Epithelial cell of proximal tubule (primary cell): Measurements from ENCODE around the gene PHF2. TPM values are rescaled to one million over a fixed set of nuclear protein-coding genes. Genes with fewer than 3 reads are reported as not detected.

Experiments
- DNase-seq: peaks from one replicate; pipeline ENCODE4 v3.0.0-alpha.2; 2011; ENCODE audit warnings: low read depth
- H3K4me3 ChIP-seq: 2 replicates; pipeline ENCODE4 v1.5.1; 2011; ENCODE audit warnings: low read depth, mild to moderate bottlenecking, low read length
- CTCF ChIP-seq: conservative IDR thresholded peaks from 2 replicates; pipeline ENCODE4 v1.5.1; 2012; ENCODE audit warnings: low read depth, mild to moderate bottlenecking, low read length
- total RNA-seq: library from RNA; depleted of rRNA; stranded (reverse); fragments of >200 nt; gene quantifications from 2 replicates; pipeline ENCODE4 v1.2.3, GENCODE V29; 2015

The PHF2 gene
- total RNA-seq, 1 donor from 2014 or later = 11.4 TPM

- no peak overlapping the region for H3K4me3 ChIP-seq
- no peak for TF ChIP-seq CTCF
- DNase-seq = no peak
Observed at GRCh38 chr9:93649610-93650261, 73.4 kb downstream of the PHF2 start.

- no peak for TF ChIP-seq CTCF
- H3K4me3 ChIP-seq = no peak overlapping the region
- no peak for DNase-seq
Observed at GRCh38 chr9:93650448-93650847, 74.1 kb downstream of the PHF2 start.

GRCh38 chr9:93651521-93651950 is 75.2 kb downstream of the PHF2 start:
- no peak for TF ChIP-seq CTCF
- no peak for DNase-seq
- no peak overlapping the region for H3K4me3 ChIP-seq

- no peak overlapping the region for H3K4me3 ChIP-seq
- no peak for TF ChIP-seq CTCF
- DNase-seq = no peak
Observed at GRCh38 chr9:93652604-93653592, 76.5 kb downstream of the PHF2 start.

- no peak for DNase-seq
- H3K4me3 ChIP-seq = no peak overlapping the region
- no peak for TF ChIP-seq CTCF
Observed at GRCh38 chr9:93653760-93654159, 77.4 kb downstream of the PHF2 start.

- H3K4me3 ChIP-seq = no peak overlapping the region
- no peak for TF ChIP-seq CTCF
- DNase-seq = no peak
Observed at GRCh38 chr9:93654351-93654961, 78.1 kb downstream of the PHF2 start.
